H1 (cell line): Measurements from ENCODE around the gene UBR2. TPM values are rescaled to one million over a fixed set of nuclear protein-coding genes. Genes with fewer than 3 reads are reported as not detected.

Experiments used
- CTCF ChIA-PET: fragments of 300-600 bp; sonication (Branson Sonifier 250); formaldehyde crosslinking; loops from one replicate; lab custom pipeline; 2021; ENCODE audit not compliant: partially characterized antibody; lab: Charles Lee
- POLR2A ChIA-PET: fragments of 300-600 bp; sonication (Branson Sonifier 250); formaldehyde crosslinking; loops from one replicate; lab custom pipeline; 2021; ENCODE audit warnings: inconsistent platforms; ENCODE audit not compliant: partially characterized antibody; lab: Charles Lee
- DNase-seq, 2 experiments: peaks; one replicate each; pipeline versions ENCODE4 v3.0.0 to v3.0.0-alpha.2; 2010 to 2022; ENCODE audit warnings: low spot score in 2 of 2, low read depth in 1 of 2, mixed read lengths in 1 of 2
- FAIRE-seq: peaks from 2 replicates; lab custom pipeline; 2011; peaks lifted over from hg19 to GRCh38; lab: Jason Lieb, UNC
- H2AFZ ChIP-seq: 2 replicates; pipeline ENCODE4 v1.8.1; 2012; ENCODE audit warnings: low read length, inconsistent platforms
- H2AK5ac ChIP-seq: 2 replicates; pipeline ENCODE4 v1.6.1; 2013; ENCODE audit warnings: low read depth, low read length
- H2BK120ac ChIP-seq: replicated peaks from 2 replicates; pipeline ENCODE3; 2013; ENCODE audit warnings: low read depth, low read length, inconsistent platforms
- H2BK12ac ChIP-seq: 2 replicates; pipeline ENCODE4 v1.6.1; 2013; ENCODE audit warnings: low read depth, low read length
- H2BK15ac ChIP-seq: 2 replicates; pipeline ENCODE4 v1.6.1; 2013; ENCODE audit warnings: low read length
- H2BK20ac ChIP-seq: 2 replicates; pipeline ENCODE4 v1.6.1; 2013; ENCODE audit warnings: low read length
- H2BK5ac ChIP-seq: 2 replicates; pipeline ENCODE4 v1.6.1; 2013; ENCODE audit warnings: low read depth, low read length
- H3K14ac ChIP-seq: 2 replicates; pipeline ENCODE4 v1.6.1; 2013; ENCODE audit warnings: inconsistent platforms; ENCODE audit not compliant: insufficient read length
- H3K18ac ChIP-seq: 2 replicates; pipeline ENCODE4 v1.6.1; 2013; ENCODE audit warnings: low read length; ENCODE audit errors: extremely low read depth
- H3K23ac ChIP-seq: 2 replicates; pipeline ENCODE4 v1.6.1; 2013; ENCODE audit warnings: inconsistent platforms; ENCODE audit not compliant: insufficient read length
- H3K23me2 ChIP-seq: 2 replicates; pipeline ENCODE4 v1.6.1; 2013; ENCODE audit warnings: low read depth, low read length
- H3K27ac ChIP-seq: 2 replicates; pipeline ENCODE4 v1.6.1; 2011; ENCODE audit warnings: low read depth, low read length, inconsistent platforms
- H3K27me3 ChIP-seq, 4 experiments: replicated peaks in 1 of 4; 1 replicate in 1 of 4; 2 replicates in 3 of 4; pipeline versions ENCODE4 v1.6.1 to v1.8.1; 2011 to 2013; ENCODE audit warnings: low read length in 3 of 4, mild to moderate bottlenecking in 3 of 4, inconsistent platforms in 2 of 4, mixed read lengths in 2 of 4, moderate library complexity in 1 of 4; ENCODE audit not compliant: control insufficient read depth in 3 of 4, insufficient read depth in 3 of 4; ENCODE audit errors: extremely low read depth in 1 of 4
- H3K36me3 ChIP-seq, 4 experiments: 2 replicates each; pipeline versions ENCODE4 v1.6.1 to v1.8.1; 2011 to 2013; ENCODE audit warnings: mild to moderate bottlenecking in 4 of 4, low read length in 3 of 4, moderate library complexity in 2 of 4, control low read depth in 1 of 4, inconsistent platforms in 1 of 4; ENCODE audit not compliant: insufficient read depth in 4 of 4, control insufficient read depth in 2 of 4
- H3K4ac ChIP-seq: replicated peaks from 2 replicates; pipeline ENCODE3; 2013; ENCODE audit warnings: low read length, low read depth, mixed read lengths, inconsistent platforms; ENCODE audit not compliant: insufficient read length
- H3K4me1 ChIP-seq, 4 experiments: replicated peaks in 1 of 4; 1 replicate in 1 of 4; 2 replicates in 3 of 4; pipeline versions ENCODE4 v1.6.1 to v1.8.1; 2011 to 2013; ENCODE audit warnings: low read length in 3 of 4, inconsistent platforms in 2 of 4, mixed read lengths in 1 of 4; ENCODE audit not compliant: insufficient read depth in 4 of 4, control insufficient read depth in 3 of 4
- H3K4me2 ChIP-seq, 2 experiments: 2 replicates each; pipeline versions ENCODE4 v1.6.1 to v1.8.1; 2011 to 2013; ENCODE audit warnings: low read depth in 2 of 2, low read length in 2 of 2, control low read depth in 1 of 2, inconsistent platforms in 1 of 2, mild to moderate bottlenecking in 1 of 2; ENCODE audit not compliant: insufficient read depth in 1 of 2
- H3K4me3 ChIP-seq, 4 experiments: fragments of 200-600, 300-600 bp in 1 of 4; sonication (generic), shearing (Covaris generic), sonication (Bioruptor Twin) in 1 of 4; 2 replicates each; pipeline versions ENCODE4 v1.5.1 to v1.8.1; 2011 to 2016; ENCODE audit warnings: low read length in 4 of 4, low read depth in 3 of 4, control low read depth in 2 of 4, inconsistent platforms in 2 of 4, mild to moderate bottlenecking in 2 of 4, mixed read lengths in 1 of 4, moderate library complexity in 1 of 4; ENCODE audit not compliant: insufficient read depth in 2 of 4; ENCODE audit errors: extremely low read depth in 1 of 4
- H3K56ac ChIP-seq: replicated peaks from 2 replicates; pipeline ENCODE3; 2013; ENCODE audit warnings: low read depth, mild to moderate bottlenecking, mixed read lengths, low read length, inconsistent platforms; ENCODE audit not compliant: insufficient read length
- H3K79me1 ChIP-seq: 2 replicates; pipeline ENCODE4 v1.6.1; 2013; ENCODE audit warnings: low read depth, low read length, control low read depth
- H3K79me2 ChIP-seq, 2 experiments: 2 replicates each; pipeline versions ENCODE4 v1.6.1 to v1.8.1; 2012 to 2013; ENCODE audit warnings: low read length in 2 of 2, mild to moderate bottlenecking in 2 of 2, inconsistent platforms in 1 of 2; ENCODE audit not compliant: insufficient read depth in 2 of 2, control insufficient read depth in 1 of 2
- H3K9ac ChIP-seq, 4 experiments: replicated peaks in 1 of 4; 1 replicate in 1 of 4; 2 replicates in 3 of 4; pipeline versions ENCODE4 v1.6.1 to v1.8.1; 2011 to 2013; ENCODE audit warnings: low read depth in 3 of 4, low read length in 3 of 4, control low read depth in 2 of 4, mild to moderate bottlenecking in 2 of 4, moderate library complexity in 2 of 4, inconsistent platforms in 1 of 4; ENCODE audit errors: extremely low read depth in 1 of 4
- H3K9me3 ChIP-seq, 2 experiments: 2 replicates each; pipeline versions ENCODE4 v1.6.1 to v1.8.1; 2012 to 2013; ENCODE audit warnings: mild to moderate bottlenecking in 2 of 2, moderate library complexity in 2 of 2, control low read depth in 1 of 2, inconsistent platforms in 1 of 2, low read depth in 1 of 2, low read length in 1 of 2, mixed read lengths in 1 of 2; ENCODE audit not compliant: insufficient read depth in 2 of 2
- H4K20me1 ChIP-seq, 2 experiments: replicated peaks in 1 of 2; 2 replicates each; pipeline versions ENCODE3 to v1.8.1; 2011 to 2013; ENCODE audit warnings: inconsistent platforms in 2 of 2, low read length in 2 of 2, mild to moderate bottlenecking in 1 of 2; ENCODE audit not compliant: insufficient read depth in 2 of 2, control insufficient read depth in 1 of 2
- H4K5ac ChIP-seq: 2 replicates; pipeline ENCODE4 v1.6.1; 2013; ENCODE audit warnings: low read length, low read depth, mixed read lengths, inconsistent platforms; ENCODE audit not compliant: insufficient read length
- H4K8ac ChIP-seq: 2 replicates; pipeline ENCODE4 v1.8.0; 2013; ENCODE audit warnings: mild to moderate bottlenecking, moderate library complexity, low read length, inconsistent platforms; ENCODE audit not compliant: insufficient read depth; ENCODE audit errors: extremely low read depth
- H4K91ac ChIP-seq: replicated peaks from 2 replicates; pipeline ENCODE3; 2013; ENCODE audit warnings: low read length, mixed read lengths, inconsistent platforms; ENCODE audit not compliant: insufficient read length
- RBBP5 ChIP-seq: IDR thresholded peaks from 2 replicates; pipeline ENCODE4 v1.7.1; 2012; ENCODE audit warnings: low read depth, mild to moderate bottlenecking, inconsistent platforms, low read length, moderate library complexity, borderline replicate concordance
- SP4 ChIP-seq: IDR thresholded peaks from 2 replicates; pipeline ENCODE4 v1.6.1; 2012; ENCODE audit warnings: low read length, inconsistent platforms
- YY1 ChIP-seq: IDR thresholded peaks from 2 replicates; pipeline ENCODE4 v1.6.1; 2011; ENCODE audit warnings: low read depth, mild to moderate bottlenecking, low read length
- polyA plus RNA-seq, 7 experiments: library from polyadenylated mRNA; depleted of rRNA in 3 of 7; stranded (reverse) in 5 of 7; unstranded in 2 of 7; fragments of >200 nt in 5 of 7; fragments of 200-250 nt in 2 of 7; gene quantifications; 1 replicate in 5 of 7; 2 replicates in 1 of 7; 4 replicates in 1 of 7; pipeline versions ENCODE4 v1.2.1 to v1.2.3, GENCODE V29; 2011 to 2013; ENCODE audit warnings: missing spikeins in 2 of 7, mixed read lengths in 2 of 7
- total RNA-seq: library from RNA; stranded (reverse); fragmentation: NEBNext Ultra II Directional; extraction: Animal tissue kit (Norgen Biotek cat#: 25700); gene quantifications from 2 replicates; pipeline ENCODE4 v1.2.1, GENCODE V29; 2021

The UBR2 gene
- total and polyA plus RNA-seq, 2 of the 8 experiments (the other 6 are each of a cell fraction or from before 2014, with no cell fraction given) = 6.5 to 19.5 TPM

GRCh38 chr6:42624601-42625000 lies 60.8 kb downstream of the UBR2 start:
- Histone ChIP-seq H3K9ac (no peak overlapping the region), H3K27ac (no peak overlapping the region), H2AK5ac (no peak overlapping the region), H3K23me2 (no peaks in the 10 kb centered on the region), H4K5ac (no peak overlapping the region), H3K4me1 (no peaks in the 10 kb centered on the region), H3K79me2 (no peaks in the 10 kb centered on the region), H4K8ac (no peak overlapping the region), H3K4ac (no peak overlapping the region), H4K91ac (no peak overlapping the region), H3K18ac (no peak overlapping the region), H2BK20ac (no peak overlapping the region), H2BK15ac (no peak overlapping the region), H4K20me1 (no peaks in the 10 kb centered on the region), H3K56ac (no peak overlapping the region), H2BK12ac (no peak overlapping the region), H3K4me2 (no peak overlapping the region), H3K23ac (no peak overlapping the region), H3K79me1 (no peaks in the 10 kb centered on the region), H2AFZ (no peak overlapping the region), H2BK120ac (no peak overlapping the region), H3K14ac (no peak overlapping the region), H2BK5ac (no peak overlapping the region), H3K9me3 (no peaks in the 10 kb centered on the region), H3K4me3 (no peak overlapping the region), H3K27me3 (no peaks in the 10 kb centered on the region), H3K36me3 (peaks cover 0 to 4% (median 0%) of the 10 kb centered on the region in 4 experiments; a peak in 2 of 8 replicates)
- FAIRE-seq (no peak), DNase-seq (no peak)
- CTCF ChIA-PET = no interaction called here
- POLR2A ChIA-PET = no interaction called here
- no peak for TF ChIP-seq RBBP5
- TF ChIP-seq YY1 = no peak
- no peak for TF ChIP-seq SP4
